HEK293T (cell line): ENCODE results near the gene EML4.

ENCODE experiments used
- CTCF ChIA-PET: fragments of 350-600 bp; formaldehyde crosslinking; extraction: SDS; loops from one replicate; lab custom pipeline; 2021; ENCODE audit warnings: antibody characterized with exemption, inconsistent platforms; lab: Yijun Ruan, JAX
- POLR2A ChIA-PET: fragments of 350-600 bp; formaldehyde crosslinking; extraction: SDS; loops from one replicate; lab custom pipeline; 2020; ENCODE audit warnings: antibody characterized with exemption, inconsistent platforms; lab: Yijun Ruan, JAX
- DNase-seq: peaks from one replicate; pipeline ENCODE4 v3.0.0; 2012; ENCODE audit warnings: mixed read lengths; ENCODE audit errors: extremely low spot score
- ARNT ChIP-seq: fragments of 450-650 bp; IDR thresholded peaks from 2 replicates; pipeline ENCODE4 v1.6.1; 2017; ENCODE audit warnings: mild to moderate bottlenecking
- BHLHE40 ChIP-seq: fragments of 450-650 bp; IDR thresholded peaks from 2 replicates; pipeline ENCODE4 v1.6.1; 2016; ENCODE audit warnings: mild to moderate bottlenecking, moderate library complexity, borderline replicate concordance
- CTBP1 ChIP-seq: fragments of 450-650 bp; IDR thresholded peaks from 2 replicates; pipeline ENCODE4 v1.6.1; 2016; ENCODE audit warnings: borderline replicate concordance
- ELF4 ChIP-seq: fragments of 450-650 bp; IDR thresholded peaks from 2 replicates; pipeline ENCODE4 v1.6.1; 2017; ENCODE audit warnings: antibody characterized with exemption
- FOXA1 ChIP-seq: fragments of 450-650 bp; IDR thresholded peaks from 2 replicates; pipeline ENCODE4 v1.6.1; 2016; ENCODE audit warnings: mild to moderate bottlenecking
- FOXK2 ChIP-seq: fragments of 450-650 bp; IDR thresholded peaks from 2 replicates; pipeline ENCODE4 v1.6.1; 2016; ENCODE audit warnings: mild to moderate bottlenecking
- FOXM1 ChIP-seq: fragments of 450-650 bp; IDR thresholded peaks from 2 replicates; pipeline ENCODE4 v1.6.1; 2017; ENCODE audit warnings: mild to moderate bottlenecking, borderline replicate concordance
- HDGF ChIP-seq: fragments of 450-650 bp; IDR thresholded peaks from 2 replicates; pipeline ENCODE4 v1.6.1; 2017; ENCODE audit warnings: antibody characterized with exemption, borderline replicate concordance
- L3MBTL2 ChIP-seq: fragments of 450-650 bp; conservative IDR thresholded peaks from 2 replicates; pipeline ENCODE4 v1.6.1; 2016; ENCODE audit warnings: mild to moderate bottlenecking
- LEF1 ChIP-seq: fragments of 450-650 bp; IDR thresholded peaks from 2 replicates; pipeline ENCODE4 v1.6.1; 2017; ENCODE audit warnings: mild to moderate bottlenecking, borderline replicate concordance
- NFRKB ChIP-seq: fragments of 450-650 bp; IDR thresholded peaks from 2 replicates; pipeline ENCODE4 v1.6.1; 2016; ENCODE audit warnings: mild to moderate bottlenecking, moderate library complexity
- SP1 ChIP-seq: fragments of 450-650 bp; IDR thresholded peaks from 2 replicates; pipeline ENCODE4 v1.6.1; 2017
- SUZ12 ChIP-seq: fragments of 450-650 bp; IDR thresholded peaks from 2 replicates; pipeline ENCODE4 v1.6.1; 2016; ENCODE audit warnings: mild to moderate bottlenecking
- TARDBP ChIP-seq: fragments of 450-650 bp; IDR thresholded peaks from 2 replicates; pipeline ENCODE4 v1.6.1; 2016
- ZNF384 ChIP-seq: fragments of 450-650 bp; IDR thresholded peaks from 2 replicates; pipeline ENCODE4 v1.6.1; 2016
- TF ChIP-seq, protein P1 (sequence below): fragments of 450-650 bp; IDR thresholded peaks from 2 replicates; pipeline ENCODE4 v1.6.1; 2016

Gene EML4

DNA sequence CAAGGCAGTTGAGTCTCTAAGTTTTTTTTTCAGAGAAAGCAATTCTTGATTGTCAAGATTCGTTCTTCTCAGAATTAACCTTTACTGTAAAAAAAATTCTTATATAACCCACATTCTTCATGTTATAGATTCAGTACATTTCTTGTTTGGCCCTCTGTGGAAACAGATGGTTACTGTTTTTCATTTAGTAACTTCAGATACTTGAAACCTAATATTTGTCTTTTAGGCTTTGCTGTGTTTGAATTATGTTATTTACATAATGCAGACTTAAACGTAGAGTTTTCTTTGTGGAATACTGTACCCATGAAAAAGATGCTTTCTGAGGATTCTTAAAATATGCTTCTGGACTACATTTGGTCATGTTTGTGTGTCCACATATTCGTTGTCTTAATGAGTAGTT lies 48.2 kb downstream of the EML4 start:
- CTCF ChIA-PET = interaction anchor here (0.8 kb wide), 1 partner anchor 13 kb away, joined by 5 read pairs; no protein-coding TSS in a partner anchor
- POLR2A ChIA-PET = no interaction called here
- no peak for DNase-seq
- no peak for TF ChIP-seq ELF4
- TF ChIP-seq HDGF = no peak
- TF ChIP-seq CTBP1 = no peak
- TF ChIP-seq TARDBP = no peak
- no peak for TF ChIP-seq FOXA1
- TF ChIP-seq L3MBTL2 = no peak
- TF ChIP-seq FOXK2 = no peak
- no peak for TF ChIP-seq SUZ12

DNA sequence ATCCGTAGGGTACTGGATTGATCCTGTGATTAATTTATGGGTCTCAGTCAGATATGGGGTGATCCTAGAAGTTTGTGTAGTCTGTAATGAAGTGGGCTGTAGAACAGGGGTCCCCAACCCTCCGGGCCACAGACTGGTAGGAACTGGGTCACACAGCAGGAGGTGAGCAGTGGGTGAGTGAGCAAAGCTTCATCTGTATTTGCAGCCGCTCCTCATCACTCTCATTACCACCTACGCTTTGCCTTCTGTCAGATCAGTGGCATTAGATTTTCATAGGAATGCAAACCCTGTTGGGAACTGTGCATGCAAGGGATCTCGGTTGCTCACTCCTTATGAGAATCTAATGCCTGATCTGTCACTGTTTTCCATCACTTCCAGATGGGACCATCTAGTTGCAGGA lies 48.8 kb downstream of the EML4 start:
- TF ChIP-seq LEF1 (no peak), TARDBP (no peak), NFRKB (no peak), SP1 (no peak), CTBP1 (no peak), ARNT (no peak), FOXK2 (no peak), ZNF384 (no peak), L3MBTL2 (no peak), FOXA1 (no peak), HDGF (no peak), SUZ12 (no peak), ELF4 (no peak), FOXM1 (no peak), BHLHE40 (no peak)
- TF ChIP-seq, protein P1, sequence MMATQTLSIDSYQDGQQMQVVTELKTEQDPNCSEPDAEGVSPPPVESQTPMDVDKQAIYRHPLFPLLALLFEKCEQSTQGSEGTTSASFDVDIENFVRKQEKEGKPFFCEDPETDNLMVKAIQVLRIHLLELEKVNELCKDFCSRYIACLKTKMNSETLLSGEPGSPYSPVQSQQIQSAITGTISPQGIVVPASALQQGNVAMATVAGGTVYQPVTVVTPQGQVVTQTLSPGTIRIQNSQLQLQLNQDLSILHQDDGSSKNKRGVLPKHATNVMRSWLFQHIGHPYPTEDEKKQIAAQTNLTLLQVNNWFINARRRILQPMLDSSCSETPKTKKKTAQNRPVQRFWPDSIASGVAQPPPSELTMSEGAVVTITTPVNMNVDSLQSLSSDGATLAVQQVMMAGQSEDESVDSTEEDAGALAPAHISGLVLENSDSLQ = no peak
- POLR2A ChIA-PET = no interaction called here
- DNase-seq = no peak
- CTCF ChIA-PET = no interaction called here

DNA sequence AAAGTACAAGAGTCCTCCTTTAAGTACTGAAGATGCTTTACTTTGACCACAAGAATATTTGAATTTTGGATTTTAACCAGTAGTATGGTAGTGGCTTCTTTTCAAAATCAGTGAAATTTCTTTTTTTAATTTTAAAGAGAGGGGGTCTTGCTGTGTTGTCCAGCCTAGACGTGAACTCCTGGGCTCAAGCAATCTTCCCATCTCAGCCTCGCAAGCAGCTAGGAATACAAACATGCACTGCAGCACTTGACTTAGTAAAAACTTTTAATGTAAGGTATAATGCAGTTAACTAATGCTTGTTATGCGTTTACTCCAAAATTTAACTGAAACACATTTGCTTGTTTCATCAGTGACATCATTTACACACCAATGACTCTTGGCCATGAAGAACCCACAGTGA lies 49.6 kb downstream of the EML4 start:
- TF ChIP-seq L3MBTL2 = no peak
- TF ChIP-seq TARDBP = no peak
- no peak for TF ChIP-seq ELF4
- TF ChIP-seq FOXK2 = no peak
- TF ChIP-seq BHLHE40 = no peak
- TF ChIP-seq, protein P1 = no peak
- no peak for TF ChIP-seq ZNF384
- TF ChIP-seq FOXA1 = no peak
- no peak for TF ChIP-seq CTBP1
- ChIA-PET POLR2A (no interaction called here), CTCF (interaction anchor here (1.0 kb wide), 1 partner anchor 10 kb away, joined by 3 read pairs; no protein-coding TSS in a partner anchor)
- no peak for DNase-seq

DNA sequence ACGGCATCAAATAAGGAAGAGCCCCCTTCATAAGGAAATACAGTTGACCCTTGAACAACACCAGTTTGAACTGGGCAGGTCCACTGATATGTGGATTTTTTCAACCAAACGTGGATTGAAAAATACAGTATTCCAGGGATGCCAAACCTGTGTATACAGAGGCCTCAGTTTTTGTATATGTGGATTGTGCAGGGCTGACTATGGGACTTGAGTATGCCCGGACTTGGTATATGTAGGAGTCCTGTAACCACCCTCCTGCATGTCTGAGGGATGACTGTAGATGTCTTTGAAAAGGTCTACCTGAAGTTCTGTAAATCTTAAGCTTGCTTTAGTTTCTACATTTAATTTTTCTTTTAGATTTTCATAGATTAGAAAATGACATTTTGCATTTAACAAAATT lies 50.0 kb downstream of the EML4 start:
- DNase-seq = no peak
- ChIA-PET POLR2A (no interaction called here), CTCF (interaction anchor here (1.0 kb wide), 1 partner anchor 9 kb away, joined by 3 read pairs; no protein-coding TSS in a partner anchor)
- TF ChIP-seq ELF4 (no peak), CTBP1 (no peak), ZNF384 (no peak), ARNT (no peak), FOXM1 (no peak), SP1 (no peak), FOXK2 (no peak)

DNA sequence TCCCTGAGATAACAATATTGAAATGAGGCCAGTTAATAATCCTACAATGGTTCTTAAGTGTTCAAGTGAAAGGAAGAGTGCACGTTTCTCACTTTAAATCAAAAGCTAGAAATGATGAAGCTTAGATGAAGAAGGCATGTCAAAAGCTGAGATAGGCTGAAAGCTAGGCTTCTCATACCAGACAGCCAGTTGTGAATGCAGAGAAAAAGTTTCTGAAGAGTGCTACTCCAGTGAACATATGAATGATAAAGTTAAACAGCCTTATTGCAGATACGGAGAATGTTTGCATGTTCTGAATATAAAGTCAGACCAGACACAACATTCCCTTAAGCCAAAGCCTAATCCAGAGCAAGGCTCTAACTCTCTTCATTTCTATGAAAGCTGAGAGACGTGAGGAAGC lies 51.4 kb downstream of the EML4 start:
- ChIA-PET CTCF (no interaction called here), POLR2A (no interaction called here)
- TF ChIP-seq SP1 (no peak), TARDBP (no peak), NFRKB (no peak), ARNT (no peak)
- DNase-seq = no peak

DNA sequence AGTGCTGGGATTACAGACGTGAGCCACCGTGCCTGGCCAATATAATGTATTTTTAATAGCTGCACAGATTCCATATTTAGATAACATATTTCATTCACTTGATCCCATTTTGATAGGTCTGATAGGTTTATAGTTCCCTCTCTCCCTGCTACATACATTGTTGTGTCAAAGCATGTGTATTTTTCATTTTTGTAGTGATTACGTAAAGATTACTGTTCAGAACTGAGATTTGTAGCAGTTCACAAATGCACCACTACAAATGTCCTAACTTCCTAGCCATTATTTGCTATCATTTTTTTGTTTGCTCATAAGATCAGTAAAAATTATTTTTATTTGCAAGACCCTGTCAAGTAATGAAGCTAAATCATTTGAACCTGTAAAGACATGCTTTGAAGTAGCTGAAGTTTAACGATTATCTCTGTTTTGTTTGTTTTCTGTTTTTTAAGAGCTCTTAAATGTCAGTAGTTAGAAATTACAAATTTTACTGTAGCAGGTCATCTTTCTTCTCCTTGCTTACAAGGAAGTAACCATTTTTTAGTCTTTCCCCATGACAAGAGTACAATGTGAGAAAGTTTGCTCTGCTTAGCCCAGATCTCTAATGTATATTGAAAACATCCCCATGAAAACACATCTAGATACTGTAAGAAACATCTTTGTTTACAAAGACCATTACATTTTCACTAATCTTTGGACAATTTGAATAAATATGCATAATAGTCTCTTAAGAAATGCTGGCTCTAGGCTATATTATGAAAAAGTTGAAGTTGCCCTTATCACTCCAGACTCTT lies 54.1 kb downstream of the EML4 start:
- TF ChIP-seq TARDBP = no peak
- TF ChIP-seq ELF4 = no peak
- no peak for TF ChIP-seq BHLHE40
- no peak for TF ChIP-seq ZNF384
- no peak for TF ChIP-seq L3MBTL2
- no peak for TF ChIP-seq ARNT
- no peak for TF ChIP-seq FOXK2
- TF ChIP-seq, protein P1 = peak; percentile 55
- no peak for DNase-seq
- ChIA-PET CTCF (no interaction called here), POLR2A (no interaction called here)

DNA sequence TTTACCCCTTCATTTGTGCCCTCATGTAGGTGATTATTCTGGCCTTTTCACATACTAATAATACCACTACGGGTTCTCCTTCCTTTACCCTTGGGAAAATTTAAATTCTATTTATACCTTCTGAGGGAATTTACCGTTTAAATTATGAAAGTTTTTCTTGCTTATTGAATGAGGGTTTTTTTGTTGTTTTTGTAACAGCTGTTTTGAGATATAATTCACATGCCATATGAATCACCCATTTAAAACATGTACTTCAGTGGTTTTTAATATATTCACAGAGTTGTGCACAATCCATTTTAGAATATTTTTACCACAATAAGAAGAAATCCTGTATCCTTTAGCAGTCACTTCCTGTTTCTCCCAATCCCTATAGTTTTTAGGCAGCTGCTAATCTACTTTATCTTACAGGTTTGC lies 54.7 kb downstream of the EML4 start:
- no peak for DNase-seq
- CTCF ChIA-PET = no interaction called here
- TF ChIP-seq, protein P1 = no peak
- TF ChIP-seq TARDBP (no peak), NFRKB (no peak), L3MBTL2 (no peak)
- POLR2A ChIA-PET = no interaction called here
